Astrocyte (in vitro differentiated cells and primary cell): Measurements from ENCODE around the gene MMAB. TPM values are rescaled to one million over a fixed set of nuclear protein-coding genes. Genes with fewer than 3 reads are reported as not detected.
A peak's percentile ranks its signal among the peaks of the same experiment; 100 is the strongest.

Experiments
- DNase-seq: peaks from one replicate; pipeline ENCODE4 v3.0.0-alpha.2; 2010; ENCODE audit warnings: low read depth
- FAIRE-seq: peaks from 2 replicates; lab custom pipeline; 2011; peaks lifted over from hg19 to GRCh38; lab: Jason Lieb, UNC
- H2AFZ ChIP-seq: 2 replicates; pipeline ENCODE4 v1.6.0; 2012; ENCODE audit warnings: low read depth, low read length, inconsistent platforms
- H3K27ac ChIP-seq: 2 replicates; pipeline ENCODE4 v1.5.1; 2011; ENCODE audit warnings: low read depth, low read length, inconsistent platforms
- H3K27me3 ChIP-seq: 2 replicates; pipeline ENCODE4 v1.6.0; 2011; ENCODE audit warnings: low read length, inconsistent platforms; ENCODE audit not compliant: insufficient read depth
- H3K36me3 ChIP-seq: 2 replicates; pipeline ENCODE4 v1.5.1; 2011; ENCODE audit warnings: low read length, inconsistent platforms; ENCODE audit not compliant: insufficient read depth
- H3K4me1 ChIP-seq: 2 replicates; pipeline ENCODE4 v1.5.1; 2011; ENCODE audit warnings: low read length, inconsistent platforms; ENCODE audit not compliant: insufficient read depth
- H3K4me2 ChIP-seq: 2 replicates; pipeline ENCODE4 v1.6.0; 2012; ENCODE audit warnings: low read length, inconsistent platforms
- H3K4me3 ChIP-seq: 2 replicates; pipeline ENCODE4 v1.5.1; 2011; ENCODE audit warnings: low read depth, mild to moderate bottlenecking, low read length, inconsistent platforms; ENCODE audit not compliant: insufficient read depth
- H3K79me2 ChIP-seq: 2 replicates; pipeline ENCODE4 v1.6.0; 2012; ENCODE audit warnings: mild to moderate bottlenecking, low read length, inconsistent platforms; ENCODE audit not compliant: insufficient read depth
- H3K9ac ChIP-seq: 2 replicates; pipeline ENCODE4 v1.6.0; 2012; ENCODE audit warnings: mild to moderate bottlenecking, low read length, inconsistent platforms
- H3K9me3 ChIP-seq: 2 replicates; pipeline ENCODE4 v1.5.1; 2012; ENCODE audit warnings: low read depth, mild to moderate bottlenecking, low read length, inconsistent platforms; ENCODE audit not compliant: insufficient read depth
- H4K20me1 ChIP-seq: 2 replicates; pipeline ENCODE4 v1.6.0; 2012; ENCODE audit warnings: low read length, inconsistent platforms; ENCODE audit not compliant: insufficient read depth
- H3K27ac Mint-ChIP-seq: one replicate; pipeline ENCODE4 v1.8.0; 2021; ENCODE audit warnings: mild to moderate bottlenecking, mixed read lengths; ENCODE audit not compliant: unreplicated experiment
- H3K27me3 Mint-ChIP-seq: one replicate; pipeline ENCODE4 v1.8.0; 2021; ENCODE audit warnings: low read depth, mixed read lengths; ENCODE audit not compliant: unreplicated experiment
- H3K36me3 Mint-ChIP-seq: one replicate; pipeline ENCODE4 v1.8.0; 2021; ENCODE audit warnings: low read depth, mixed read lengths; ENCODE audit not compliant: unreplicated experiment
- H3K4me1 Mint-ChIP-seq: one replicate; pipeline ENCODE4 v1.8.0; 2021; ENCODE audit warnings: low read depth, mixed read lengths; ENCODE audit not compliant: unreplicated experiment
- H3K4me3 Mint-ChIP-seq: one replicate; pipeline ENCODE4 v1.8.0; 2021; ENCODE audit warnings: mild to moderate bottlenecking, moderate library complexity, mixed read lengths; ENCODE audit not compliant: unreplicated experiment
- H3K9me3 Mint-ChIP-seq: one replicate; pipeline ENCODE4 v1.8.0; 2021; ENCODE audit warnings: mild to moderate bottlenecking, mixed read lengths; ENCODE audit not compliant: unreplicated experiment
- EZH2 ChIP-seq: IDR thresholded peaks from 2 replicates; pipeline ENCODE4 v1.6.1; 2012; ENCODE audit warnings: mild to moderate bottlenecking, low read length, inconsistent platforms; ENCODE audit not compliant: insufficient read depth
- total RNA-seq: library from RNA; stranded (reverse); gene quantifications from 2 replicates; pipeline ENCODE4 v1.2.1, GENCODE V29; 2021
- TF ChIP-seq, protein P1 (sequence below): IDR thresholded peaks from 2 replicates; pipeline ENCODE4 v1.5.1; 2011; ENCODE audit warnings: low read depth, mild to moderate bottlenecking, inconsistent platforms, low read length, moderate library complexity; ENCODE audit not compliant: insufficient read depth

Gene MMAB
- total RNA-seq, 1 donor from 2014 or later, result 17.8 TPM

DNA sequence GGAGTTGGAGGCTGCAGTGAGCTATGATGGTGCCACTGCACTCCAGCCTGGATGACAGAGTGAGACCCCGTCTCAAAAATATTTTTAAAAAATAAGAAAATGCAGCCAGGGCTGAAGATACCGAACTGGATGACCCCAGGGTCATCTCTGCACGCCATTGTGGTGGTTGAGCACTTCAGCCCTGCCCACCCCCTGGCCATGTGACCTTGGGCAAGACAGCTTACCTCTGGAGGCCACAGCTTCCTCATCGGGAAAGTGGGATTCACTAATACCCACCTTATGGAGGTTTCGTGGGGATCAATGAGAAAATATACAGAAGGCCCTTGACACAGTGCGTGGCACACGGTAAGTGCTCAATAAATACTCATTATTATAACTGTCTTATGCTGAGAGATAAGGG, 25.8 kb upstream of the MMAB start:
- Histone ChIP-seq H3K27ac (no peak overlapping the region), H3K9ac (no peak overlapping the region), H2AFZ (no peak overlapping the region), H4K20me1 (no peaks in the 10 kb centered on the region), H3K79me2 (no peaks in the 10 kb centered on the region), H3K9me3 (no peaks in the 10 kb centered on the region), H3K36me3 (no peaks in the 10 kb centered on the region), H3K4me1 (no peaks in the 10 kb centered on the region), H3K4me3 (no peak overlapping the region), H3K27me3 (no peaks in the 10 kb centered on the region), H3K4me2 (no peak overlapping the region)
- peaks cover 4% of the 10 kb centered on the region for H3K4me1 Mint-ChIP-seq
- peaks cover 3% of the 10 kb centered on the region for H3K9me3 Mint-ChIP-seq
- TF ChIP-seq, protein P1, sequence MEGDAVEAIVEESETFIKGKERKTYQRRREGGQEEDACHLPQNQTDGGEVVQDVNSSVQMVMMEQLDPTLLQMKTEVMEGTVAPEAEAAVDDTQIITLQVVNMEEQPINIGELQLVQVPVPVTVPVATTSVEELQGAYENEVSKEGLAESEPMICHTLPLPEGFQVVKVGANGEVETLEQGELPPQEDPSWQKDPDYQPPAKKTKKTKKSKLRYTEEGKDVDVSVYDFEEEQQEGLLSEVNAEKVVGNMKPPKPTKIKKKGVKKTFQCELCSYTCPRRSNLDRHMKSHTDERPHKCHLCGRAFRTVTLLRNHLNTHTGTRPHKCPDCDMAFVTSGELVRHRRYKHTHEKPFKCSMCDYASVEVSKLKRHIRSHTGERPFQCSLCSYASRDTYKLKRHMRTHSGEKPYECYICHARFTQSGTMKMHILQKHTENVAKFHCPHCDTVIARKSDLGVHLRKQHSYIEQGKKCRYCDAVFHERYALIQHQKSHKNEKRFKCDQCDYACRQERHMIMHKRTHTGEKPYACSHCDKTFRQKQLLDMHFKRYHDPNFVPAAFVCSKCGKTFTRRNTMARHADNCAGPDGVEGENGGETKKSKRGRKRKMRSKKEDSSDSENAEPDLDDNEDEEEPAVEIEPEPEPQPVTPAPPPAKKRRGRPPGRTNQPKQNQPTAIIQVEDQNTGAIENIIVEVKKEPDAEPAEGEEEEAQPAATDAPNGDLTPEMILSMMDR, result no peak
- TF ChIP-seq EZH2, result no peak
- H3K4me3 Mint-ChIP-seq, result no peak overlapping the region
- H3K36me3 Mint-ChIP-seq, result no peaks in the 10 kb centered on the region
- peaks cover 6% of the 10 kb centered on the region for H3K27me3 Mint-ChIP-seq
- FAIRE-seq, result no peak
- H3K27ac Mint-ChIP-seq, result no peak overlapping the region
- no peak for DNase-seq

DNA sequence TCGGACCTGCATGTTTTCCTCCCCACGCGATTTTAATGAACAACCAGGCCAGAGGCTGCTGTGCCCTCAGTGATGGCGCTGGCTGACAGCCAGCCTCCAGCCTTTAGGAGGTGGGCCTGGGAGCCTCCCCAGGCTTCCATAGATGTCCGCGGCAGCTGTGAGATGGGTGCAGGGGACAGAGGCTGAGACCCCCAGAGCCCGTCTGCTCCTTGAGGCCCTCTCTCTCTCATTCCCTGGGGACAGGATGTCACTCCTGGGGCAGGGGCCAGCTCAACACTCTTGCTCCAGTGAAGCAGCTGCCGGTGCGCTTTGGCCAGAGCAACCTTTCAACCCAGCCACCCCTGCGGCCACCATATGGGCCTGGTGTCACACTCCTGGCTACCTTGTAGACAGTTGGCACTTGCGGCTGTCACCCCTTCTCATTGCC, 25.1 kb upstream of the MMAB start:
- no peak overlapping the region for H3K9ac ChIP-seq
- Mint-ChIP-seq H3K27me3 (peaks cover 6% of the 10 kb centered on the region), H3K4me1 (peaks cover 4% of the 10 kb centered on the region), H3K9me3 (peaks cover 3% of the 10 kb centered on the region), H3K36me3 (no peaks in the 10 kb centered on the region), H3K27ac (no peak overlapping the region), H3K4me3 (no peak overlapping the region)
- no peaks in the 10 kb centered on the region for H4K20me1 ChIP-seq
- H3K4me2 ChIP-seq, result no peak overlapping the region
- H3K4me3 ChIP-seq, result no peak overlapping the region
- FAIRE-seq, result no peak
- H3K27me3 ChIP-seq, result no peaks in the 10 kb centered on the region
- no peaks in the 10 kb centered on the region for H3K9me3 ChIP-seq
- H3K36me3 ChIP-seq, result no peaks in the 10 kb centered on the region
- DNase-seq, result no peak
- no peaks in the 10 kb centered on the region for H3K4me1 ChIP-seq
- no peak overlapping the region for H2AFZ ChIP-seq
- TF ChIP-seq, protein P1, result no peak
- TF ChIP-seq EZH2, result no peak
- H3K27ac ChIP-seq, result no peak overlapping the region
- H3K79me2 ChIP-seq, result no peaks in the 10 kb centered on the region

DNA sequence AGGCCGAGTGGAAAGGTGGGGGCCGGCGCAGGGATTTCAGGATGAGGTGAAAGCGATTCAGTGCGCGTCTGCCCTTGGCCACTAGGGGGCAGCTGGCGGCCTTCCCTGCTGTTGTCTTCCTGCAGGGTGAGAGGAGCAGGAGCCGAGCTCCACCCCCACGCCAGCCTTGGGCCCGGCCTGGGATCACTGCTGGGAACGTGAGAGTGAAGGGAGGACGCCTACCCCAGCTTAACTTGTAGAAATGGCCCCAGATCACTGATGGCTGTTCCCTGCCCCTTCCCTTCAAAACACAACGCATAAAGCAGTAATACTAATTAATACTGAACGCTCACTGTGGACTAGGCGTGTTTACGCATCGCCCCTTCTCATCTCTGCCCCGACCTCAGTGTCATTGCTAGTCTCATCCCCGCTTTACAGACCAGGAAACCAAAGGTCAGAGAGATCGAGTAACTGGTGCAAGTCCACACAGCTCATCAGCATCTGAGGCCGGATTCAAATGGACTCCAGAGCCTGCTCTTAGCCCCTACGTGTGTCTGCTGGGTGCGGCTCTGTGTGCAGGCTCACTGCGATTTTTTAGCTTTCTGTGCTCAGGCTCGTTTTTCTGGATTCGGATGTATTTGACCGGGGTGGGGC, 24.6 kb upstream of the MMAB start:
- Histone ChIP-seq H3K4me1 (no peaks in the 10 kb centered on the region), H3K4me3 (no peak overlapping the region), H2AFZ (peak overlapping the region; percentile 66), H3K36me3 (no peaks in the 10 kb centered on the region), H3K27ac (no peak overlapping the region), H3K9ac (peak overlapping the region; percentile 50), H3K79me2 (no peaks in the 10 kb centered on the region), H3K27me3 (no peaks in the 10 kb centered on the region), H3K9me3 (no peaks in the 10 kb centered on the region), H4K20me1 (no peaks in the 10 kb centered on the region), H3K4me2 (peak overlapping the region; percentile 73)
- Mint-ChIP-seq H3K9me3 (peaks cover 3% of the 10 kb centered on the region), H3K27ac (peak overlapping the region; percentile 15), H3K4me1 (peaks cover 4% of the 10 kb centered on the region), H3K27me3 (peaks cover 6% of the 10 kb centered on the region), H3K4me3 (no peak overlapping the region), H3K36me3 (no peaks in the 10 kb centered on the region)
- FAIRE-seq (no peak), DNase-seq (peak; percentile 54)
- TF ChIP-seq, protein P1, result peak; percentile 76
- TF ChIP-seq EZH2, result no peak
